ENCODE results near the gene C17orf107.
"Not testable (repeated sequence)": the region's sequence is repeated elsewhere in the genome, so short reads cannot be mapped to it uniquely, and the experiment has no call there.

C17orf107 gene

DNA sequence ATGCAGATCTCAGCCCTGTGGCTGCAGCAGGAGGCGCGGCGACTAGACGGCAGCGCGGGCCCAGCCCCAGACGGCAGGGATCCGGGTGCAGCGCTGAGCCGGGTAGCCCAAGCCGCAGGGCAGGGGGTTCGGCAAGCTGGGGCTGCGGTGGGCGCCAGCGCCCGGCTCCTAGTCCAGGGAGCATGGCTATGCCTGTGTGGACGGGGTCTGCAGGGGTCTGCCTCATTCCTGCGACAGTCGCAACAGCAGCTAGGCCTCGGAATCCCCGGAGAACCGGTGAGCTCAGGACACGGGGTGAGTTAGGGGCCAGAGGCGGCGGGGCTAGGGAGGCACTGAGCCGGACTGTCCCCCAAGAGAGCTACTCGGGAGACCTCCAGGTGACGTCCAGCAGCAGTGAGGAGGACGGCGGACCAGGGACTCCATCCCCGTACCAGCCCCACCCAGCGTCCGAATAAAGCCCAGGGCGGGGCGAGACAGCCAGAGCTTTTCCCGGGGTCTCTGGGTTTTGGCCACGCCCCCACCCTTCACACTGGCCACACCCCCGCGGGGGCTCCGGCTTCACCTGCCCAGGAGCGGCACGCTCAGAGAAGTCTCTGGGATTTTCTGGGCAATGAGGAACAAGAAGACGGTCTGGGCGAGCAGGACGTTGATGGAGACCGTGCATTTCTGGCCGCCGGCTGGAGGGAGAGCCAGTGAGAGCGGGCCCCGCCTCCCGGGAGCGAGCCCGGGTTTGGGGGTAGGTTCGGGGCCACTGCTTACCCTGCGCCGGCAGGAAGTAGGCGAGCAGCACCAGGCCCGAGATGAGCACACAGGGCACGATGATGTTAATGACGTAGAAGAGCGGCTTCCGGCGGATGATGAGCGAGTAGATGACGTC is 1.1 kb downstream of the C17orf107 start:
- DNase-seq (ENCODE audit: low read depth in 1 of 2, low spot score in 1 of 2), result peak; percentile 16 to 21

DNA sequence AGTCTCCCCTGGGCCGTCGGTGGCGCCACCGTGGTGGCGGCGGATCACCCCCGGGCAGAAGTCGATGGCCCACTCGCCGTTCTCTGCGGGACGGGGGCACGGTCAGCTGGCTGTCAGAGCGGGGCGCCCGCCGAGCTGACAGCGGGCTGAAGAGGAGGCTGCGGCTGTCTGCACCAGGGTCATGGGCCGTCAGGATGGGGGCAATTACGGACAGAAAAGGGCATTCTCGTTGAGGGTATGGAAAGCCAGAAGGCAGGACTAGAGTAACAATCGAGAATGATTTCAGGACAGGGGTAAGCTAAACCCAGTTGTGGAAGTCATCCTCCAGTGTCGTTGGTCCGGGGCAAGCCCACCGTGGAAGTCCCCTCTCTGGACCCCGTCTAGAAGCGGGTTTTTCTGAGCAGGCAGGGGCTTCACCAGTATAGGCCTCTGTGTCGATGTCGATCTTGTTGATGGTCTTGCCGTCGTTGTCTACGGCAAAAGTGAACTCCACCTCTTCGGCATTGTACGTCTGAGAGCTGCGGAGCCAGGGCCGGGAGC is 1.8 kb downstream of the C17orf107 start:
- DNase-seq (ENCODE audit: low read depth in 1 of 2, low spot score in 1 of 2), result no peak

DNA sequence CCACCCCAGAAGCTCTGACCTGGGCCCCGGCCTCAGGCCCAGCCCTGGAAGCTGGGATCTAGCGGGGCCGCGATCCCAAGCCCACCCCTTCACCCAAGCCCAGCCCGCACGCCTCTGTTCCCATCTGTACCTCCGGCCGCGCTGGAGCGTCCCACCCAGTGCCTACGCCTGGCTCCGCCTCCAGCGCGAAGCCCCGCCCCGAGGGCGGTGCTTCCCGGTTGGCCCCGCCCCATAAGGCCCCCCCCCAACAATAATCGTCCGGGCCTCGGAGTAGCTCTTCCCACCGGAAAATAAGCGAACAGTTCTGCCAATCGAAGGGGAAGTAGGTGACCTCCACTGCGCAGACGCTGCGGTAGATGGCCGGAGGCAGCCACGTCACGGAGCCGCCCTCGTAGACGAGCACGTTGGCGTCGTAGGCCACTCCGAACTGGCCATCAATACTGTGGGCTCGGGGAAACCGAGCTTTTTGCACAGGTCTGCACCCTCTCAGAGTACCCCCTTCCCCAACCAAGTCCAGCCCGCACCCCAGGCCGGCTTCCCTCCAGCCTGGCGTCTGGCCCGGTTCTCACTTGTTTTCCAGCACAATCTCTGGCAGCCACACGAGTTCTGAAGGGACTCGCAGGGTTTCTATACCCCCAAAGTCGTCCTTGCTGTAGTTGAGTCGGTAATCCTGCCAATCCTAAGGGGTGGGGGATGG is 2.5 kb downstream of the C17orf107 start:
- peak in 1 of 2 donors; percentile 17 for DNase-seq (ENCODE audit: low read depth in 1 of 2, low spot score in 1 of 2)

DNA sequence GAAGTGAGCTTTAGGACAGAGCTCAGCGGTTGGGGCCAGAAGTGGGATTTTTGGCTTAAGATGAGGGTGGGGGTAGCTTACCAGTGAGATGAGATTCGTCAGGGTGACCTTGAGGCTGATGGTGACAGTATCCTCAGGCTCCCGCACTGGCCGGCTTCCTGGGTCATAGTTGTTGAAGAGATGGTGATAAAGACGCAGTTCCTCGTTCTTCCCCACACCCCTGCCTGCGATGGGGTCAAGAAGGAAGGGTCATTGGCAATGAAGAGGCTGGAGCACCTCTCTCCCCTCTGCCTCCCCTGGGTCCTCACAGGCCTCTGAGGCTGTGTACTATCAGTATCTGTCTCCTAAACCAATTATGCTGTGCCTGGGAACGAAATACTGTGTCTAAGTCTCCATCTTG is 3.2 kb downstream of the C17orf107 start:
- no peak for DNase-seq (ENCODE audit: low read depth in 1 of 2, low spot score in 1 of 2)

DNA sequence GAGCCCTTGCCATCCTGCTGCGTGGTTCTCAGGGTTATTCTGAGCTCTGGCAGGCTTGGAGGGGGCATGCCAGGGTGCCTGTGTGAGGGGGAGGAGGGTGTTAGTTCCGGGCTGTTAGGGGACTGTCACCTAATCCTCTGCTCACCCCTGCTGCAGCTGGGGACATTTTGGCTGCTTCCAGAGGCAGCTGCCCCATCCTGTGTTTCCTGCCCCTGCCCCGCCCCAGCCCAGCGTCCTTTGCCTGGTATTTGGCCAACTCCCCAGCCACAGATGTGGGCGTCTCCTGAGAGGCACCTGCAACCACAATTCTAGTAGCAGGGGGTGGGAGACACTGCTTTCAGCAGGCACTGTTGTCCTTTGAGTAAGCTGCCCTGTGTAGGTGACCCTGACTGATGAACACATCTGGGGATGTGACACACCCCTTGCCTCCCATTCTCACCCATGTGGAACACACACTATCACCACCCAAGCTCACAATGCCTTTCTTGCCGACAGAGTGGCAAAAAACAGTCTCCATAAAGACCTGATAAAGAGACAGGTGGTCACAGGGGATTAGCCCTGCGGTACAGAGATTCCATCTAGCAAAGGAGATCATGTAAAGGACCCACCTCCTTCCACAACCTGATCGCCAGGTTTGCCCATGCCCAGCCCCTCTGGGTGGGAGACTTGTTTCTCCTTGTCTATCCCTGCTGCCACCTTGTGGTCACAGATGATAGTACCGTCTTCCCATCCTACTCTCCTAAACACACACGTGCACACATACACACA is 3.9 kb downstream of the C17orf107 start, which contains the start of gene CHRNE:
TSS of gene CHRNE (minus strand) at position 48 of the 768 bp plus-strand sequence. CDS start at position 13, 35 bp downstream.
- peak; percentile 31 to 35 for DNase-seq (ENCODE audit: low read depth in 1 of 2, low spot score in 1 of 2)

DNA sequence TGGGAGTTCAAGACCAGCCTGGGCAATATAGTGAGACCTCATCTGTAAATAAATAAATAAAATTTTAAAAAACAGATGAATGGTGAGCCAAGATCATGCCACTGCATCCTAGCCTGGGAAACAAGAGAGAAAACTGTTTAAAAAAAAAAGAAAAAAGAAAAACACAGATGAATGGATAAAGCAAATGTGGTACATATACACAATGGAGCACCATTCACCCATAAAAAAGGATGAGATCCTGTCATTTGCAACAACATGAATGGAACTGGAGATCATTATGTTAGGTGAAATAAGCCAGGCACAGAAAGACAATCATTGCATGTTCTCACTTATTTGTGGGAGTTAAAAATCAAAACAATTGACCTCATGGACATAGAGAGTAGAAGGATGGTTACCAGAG is 7.3 kb downstream of the C17orf107 start:
- not testable (repeated sequence) for DNase-seq (ENCODE audit: low read depth in 1 of 2, low spot score in 1 of 2)

DNA sequence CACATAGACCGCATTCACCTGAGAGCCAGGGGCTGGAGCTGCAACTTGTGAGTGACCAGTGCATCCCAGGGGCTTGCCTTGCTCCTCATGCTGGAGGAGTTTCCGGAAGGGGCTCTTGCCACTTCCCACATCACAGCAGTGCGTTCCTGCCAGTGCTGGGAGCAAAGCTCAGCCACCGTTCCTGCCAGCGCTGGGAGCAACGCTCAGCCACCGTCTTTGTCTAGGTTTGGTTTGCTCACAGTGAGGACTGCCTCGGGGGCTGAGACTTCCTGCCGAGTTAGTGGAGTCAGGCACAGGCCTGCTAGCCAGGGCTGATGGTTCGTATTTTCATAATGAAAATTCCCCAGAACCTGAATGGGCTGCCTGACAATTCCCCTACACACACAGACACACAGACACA is 9.0 kb downstream of the C17orf107 start:
- DNase-seq (ENCODE audit: low read depth in 1 of 2, low spot score in 1 of 2), result no peak

DNA sequence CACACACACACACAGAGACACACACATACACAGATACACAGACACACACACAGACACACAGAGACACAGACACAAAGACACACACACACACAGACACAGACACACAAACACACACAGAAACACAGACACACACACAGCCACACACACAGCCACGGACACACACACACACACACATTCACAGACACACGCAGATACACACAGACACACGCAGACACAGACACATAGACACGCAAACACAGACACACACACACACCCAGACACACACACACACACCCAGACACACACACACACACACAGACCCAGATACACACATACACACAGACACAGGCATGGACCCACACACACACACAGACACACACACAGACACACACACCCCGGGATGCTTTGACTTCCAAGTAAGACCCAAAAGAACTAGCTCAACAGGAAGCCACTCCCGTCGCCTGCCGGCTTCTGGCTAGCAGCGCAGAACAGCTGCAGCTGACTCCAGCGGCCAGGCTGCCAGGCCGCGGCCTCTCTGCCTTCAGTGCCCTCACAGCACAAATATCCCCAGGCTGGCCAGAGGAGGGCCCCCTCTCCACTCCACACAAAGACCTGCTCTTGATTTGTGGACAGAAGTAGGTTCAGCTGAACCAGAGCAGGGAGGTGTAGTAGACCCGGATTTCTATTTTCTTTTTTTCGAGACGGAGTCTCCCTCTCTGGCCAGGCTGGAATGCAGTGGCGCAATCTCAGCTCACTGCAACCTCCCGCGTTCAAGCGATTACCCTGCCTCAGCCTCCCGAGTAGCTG is 9.6 kb downstream of the C17orf107 start:
- DNase-seq (ENCODE audit: low read depth in 1 of 2, low spot score in 1 of 2), result peak; percentile 54 to 61

DNA sequence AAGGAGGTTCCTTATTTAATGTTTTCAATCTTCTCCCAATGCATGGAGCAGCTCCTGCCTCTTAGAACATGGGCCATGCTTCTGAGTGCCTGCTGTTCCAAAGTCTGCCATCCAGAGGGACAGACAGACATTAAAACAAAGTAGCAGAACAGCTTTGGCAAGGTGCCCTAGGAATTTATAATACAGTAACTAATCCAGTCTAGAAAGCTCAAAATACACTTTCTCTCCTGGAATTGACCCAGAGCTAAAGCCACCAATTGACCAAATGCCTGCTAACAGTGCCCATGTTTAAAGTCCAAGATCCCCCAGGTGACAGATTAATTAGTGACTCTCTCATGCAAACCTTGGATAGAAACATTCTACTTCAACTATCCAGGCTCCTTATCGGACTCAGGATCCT is 14.7 kb downstream of the C17orf107 start:
- no peak for DNase-seq (ENCODE audit: low read depth in 1 of 2, low spot score in 1 of 2)

DNA sequence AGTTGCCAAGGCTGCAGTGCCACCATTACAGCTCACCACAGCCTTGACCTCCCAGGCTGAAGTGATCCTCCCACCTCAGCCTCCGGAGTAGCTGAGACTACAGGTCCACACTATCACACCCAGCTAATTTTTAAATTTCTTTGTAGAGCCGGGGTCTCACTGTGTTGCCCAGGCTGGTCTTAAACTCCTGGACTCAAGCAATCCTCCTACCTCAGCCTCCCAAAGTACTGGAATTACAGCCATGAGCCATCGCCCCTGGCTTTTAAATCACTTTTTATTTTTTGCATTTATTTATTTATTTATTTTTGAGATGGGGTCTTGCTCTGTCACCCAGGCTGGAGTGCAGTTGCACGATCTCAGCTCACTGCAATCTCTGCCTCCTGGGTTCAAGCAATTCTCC is 15.2 kb downstream of the C17orf107 start:
- not testable (repeated sequence) for DNase-seq (ENCODE audit: low read depth in 1 of 2, low spot score in 1 of 2)

DNA sequence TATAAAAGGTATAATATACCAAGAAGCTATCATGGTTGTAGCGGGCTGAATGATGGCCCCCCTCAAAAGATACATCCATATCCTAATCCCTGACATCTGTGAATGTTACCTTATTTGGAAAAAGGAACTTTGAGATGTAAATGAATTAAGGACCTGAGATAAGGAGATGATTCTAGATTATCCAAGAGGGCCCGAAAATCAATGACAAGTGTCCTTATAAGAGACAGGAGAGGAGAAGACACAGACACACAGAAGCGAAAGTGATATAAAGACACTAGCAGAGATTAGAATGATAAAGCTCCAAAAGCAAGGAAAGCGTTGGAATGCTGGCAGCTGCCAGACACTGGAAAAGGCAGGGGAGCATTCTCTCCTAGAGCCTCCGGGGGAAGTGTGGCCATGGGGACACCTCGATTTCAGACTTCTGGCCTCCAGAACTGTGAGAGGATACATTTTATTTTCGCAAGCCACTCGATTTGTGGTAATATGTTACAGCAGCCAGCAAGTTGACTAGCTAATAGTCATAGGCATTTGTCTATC is 20.2 kb downstream of the C17orf107 start:
- DNase-seq (ENCODE audit: low read depth in 1 of 2, low spot score in 1 of 2), result no peak

DNA sequence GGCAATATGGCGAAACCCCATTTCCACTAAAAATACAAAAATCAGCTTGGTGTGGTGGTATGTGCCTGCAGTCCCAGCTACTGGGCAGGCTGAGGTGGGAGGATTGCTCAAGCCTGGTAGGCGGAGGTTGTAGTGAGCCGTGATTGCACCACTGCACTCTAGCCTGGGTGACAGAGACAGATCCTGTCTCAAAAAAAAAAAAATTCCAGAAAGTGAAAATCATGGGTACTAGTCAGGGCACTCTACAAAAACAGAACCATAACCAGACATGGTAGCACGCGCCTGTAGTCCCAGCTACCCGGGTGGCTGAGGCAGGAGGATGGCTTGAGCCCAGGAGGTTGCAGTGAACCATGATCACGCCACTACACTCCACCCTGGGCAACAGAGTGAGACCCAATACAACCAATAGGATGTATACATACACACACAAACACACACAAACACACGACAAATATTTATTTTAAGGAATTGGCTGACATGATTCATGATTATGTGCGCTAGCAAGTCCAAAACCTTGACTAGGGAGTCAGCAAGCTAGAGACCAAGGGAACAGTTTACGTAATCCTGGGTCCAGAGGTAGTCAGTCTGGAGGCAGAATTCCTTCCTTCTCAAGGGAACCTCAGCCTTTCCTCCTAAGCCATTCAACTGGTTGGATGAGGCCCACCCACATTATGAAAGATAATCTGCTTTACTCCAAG is 21.2 kb downstream of the C17orf107 start:
- DNase-seq (ENCODE audit: low read depth in 1 of 2, low spot score in 1 of 2), result no peak

DNA sequence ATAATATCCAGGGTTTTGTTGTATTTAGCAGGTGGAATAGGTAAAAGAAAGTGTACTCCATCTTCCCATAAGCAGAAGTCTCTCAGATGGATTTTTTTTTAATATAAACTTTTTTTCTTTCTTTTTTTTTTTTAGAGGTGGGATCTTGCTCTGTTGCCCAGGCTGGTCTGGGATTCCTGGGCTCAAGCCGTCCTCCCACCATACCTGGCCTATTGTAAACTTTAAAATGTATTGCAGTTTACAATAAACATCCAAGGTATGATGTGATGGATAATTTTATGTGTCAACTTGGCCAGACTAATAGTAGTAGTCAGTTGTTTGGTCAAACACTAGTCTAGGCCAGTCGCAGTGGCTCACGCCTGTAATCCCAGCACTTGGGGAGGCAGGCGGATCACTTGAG is 22.0 kb downstream of the C17orf107 start:
- no peak for DNase-seq (ENCODE audit: low read depth in 1 of 2, low spot score in 1 of 2)

DNA sequence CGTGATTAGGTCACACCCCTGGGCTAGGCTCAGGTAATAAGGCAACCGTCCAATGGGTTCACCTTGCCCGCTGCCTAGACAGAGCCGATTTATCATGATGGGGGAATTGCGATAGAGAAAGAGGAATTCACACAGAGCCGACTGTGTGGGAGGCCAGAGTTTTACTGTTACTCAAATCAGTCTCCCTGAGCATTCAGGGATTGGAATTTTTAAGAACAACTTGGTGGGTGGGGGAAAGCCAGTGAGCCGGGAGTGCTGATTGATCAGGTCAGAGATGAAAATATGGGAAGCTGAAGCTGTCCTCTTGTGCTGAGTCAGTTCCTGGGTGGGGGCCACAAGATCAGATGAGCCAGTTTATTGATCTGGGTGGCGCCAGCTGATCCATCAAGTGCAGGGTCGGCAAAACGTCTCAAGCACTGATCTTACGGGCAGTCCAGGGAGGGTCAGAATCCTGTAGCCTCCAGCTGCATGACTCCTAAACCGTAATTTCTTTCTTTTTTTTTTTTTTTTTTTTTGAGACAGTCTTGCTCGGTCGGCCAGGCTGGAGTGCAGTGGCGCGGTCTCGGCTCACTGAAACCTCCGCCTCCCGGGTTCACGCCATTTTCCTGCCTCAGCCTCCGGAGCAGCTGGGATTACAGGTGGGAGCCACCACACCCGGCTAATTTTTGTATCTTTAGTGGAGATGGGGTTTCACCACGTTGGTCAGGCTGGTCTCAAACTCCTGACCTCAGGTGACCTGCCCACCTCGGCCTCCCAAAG is 27.4 kb downstream of the C17orf107 start:
- not testable (repeated sequence) for DNase-seq (ENCODE audit: low read depth in 1 of 2, low spot score in 1 of 2)

DNA sequence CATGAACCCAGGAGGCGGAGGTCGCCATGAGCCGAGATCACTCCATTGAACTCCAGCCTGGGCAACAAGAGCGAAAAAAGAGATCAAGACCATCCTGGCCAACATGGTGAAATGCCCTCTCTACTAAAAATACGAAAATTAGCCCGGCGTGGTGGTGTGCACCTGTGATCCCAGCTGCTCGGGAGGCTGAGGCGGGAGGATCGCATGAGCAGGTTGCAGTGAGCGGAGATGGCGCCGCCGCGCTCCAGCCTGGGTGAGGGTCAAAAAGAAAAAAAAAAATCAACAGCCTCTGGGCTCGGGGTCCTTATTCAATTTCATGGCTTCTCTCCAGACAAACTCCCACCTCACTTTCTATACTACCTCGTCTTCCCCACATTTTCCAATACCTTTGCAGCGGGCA is 29.5 kb downstream of the C17orf107 start:
- no peak for DNase-seq (ENCODE audit: low read depth in 1 of 2, low spot score in 1 of 2)

DNA sequence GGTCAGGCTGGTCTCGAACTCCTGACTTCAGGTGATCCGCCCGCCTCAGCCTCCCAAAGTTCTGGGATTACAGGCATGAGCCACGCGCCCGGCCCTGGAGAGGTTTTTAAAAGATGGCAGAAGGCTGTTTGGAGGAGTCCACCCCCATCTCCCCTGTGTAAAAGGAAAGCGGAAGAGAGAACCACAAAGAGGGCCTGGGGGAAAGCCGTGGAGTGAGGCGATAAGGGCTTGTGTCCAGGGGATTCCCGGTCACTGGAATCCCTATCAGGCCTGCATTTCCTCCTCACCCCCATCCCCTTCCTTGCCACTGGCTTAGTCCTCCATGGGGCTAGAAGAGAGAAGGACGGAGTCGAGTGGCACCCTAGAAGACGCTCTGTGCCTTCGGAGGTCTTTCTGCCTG is 32.6 kb downstream of the C17orf107 start, which contains the start of gene GP1BA:
TSS of gene GP1BA (plus strand) at position 315 of the 400 bp plus-strand sequence. CDS start 328 bp downstream, outside the sequence.
- no peak for DNase-seq (ENCODE audit: low read depth in 1 of 2, low spot score in 1 of 2)

DNA sequence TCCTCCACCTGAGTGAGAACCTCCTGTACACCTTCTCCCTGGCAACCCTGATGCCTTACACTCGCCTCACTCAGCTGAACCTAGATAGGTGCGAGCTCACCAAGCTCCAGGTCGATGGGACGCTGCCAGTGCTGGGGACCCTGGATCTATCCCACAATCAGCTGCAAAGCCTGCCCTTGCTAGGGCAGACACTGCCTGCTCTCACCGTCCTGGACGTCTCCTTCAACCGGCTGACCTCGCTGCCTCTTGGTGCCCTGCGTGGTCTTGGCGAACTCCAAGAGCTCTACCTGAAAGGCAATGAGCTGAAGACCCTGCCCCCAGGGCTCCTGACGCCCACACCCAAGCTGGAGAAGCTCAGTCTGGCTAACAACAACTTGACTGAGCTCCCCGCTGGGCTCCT is 33.4 kb downstream of the C17orf107 start:
- no peak for DNase-seq (ENCODE audit: low read depth in 1 of 2, low spot score in 1 of 2)

DNA sequence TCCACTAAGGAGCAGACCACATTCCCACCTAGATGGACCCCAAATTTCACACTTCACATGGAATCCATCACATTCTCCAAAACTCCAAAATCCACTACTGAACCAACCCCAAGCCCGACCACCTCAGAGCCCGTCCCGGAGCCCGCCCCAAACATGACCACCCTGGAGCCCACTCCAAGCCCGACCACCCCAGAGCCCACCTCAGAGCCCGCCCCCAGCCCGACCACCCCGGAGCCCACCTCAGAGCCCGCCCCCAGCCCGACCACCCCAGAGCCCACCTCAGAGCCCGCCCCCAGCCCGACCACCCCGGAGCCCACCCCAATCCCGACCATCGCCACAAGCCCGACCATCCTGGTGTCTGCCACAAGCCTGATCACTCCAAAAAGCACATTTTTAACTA is 34.3 kb downstream of the C17orf107 start:
- DNase-seq (ENCODE audit: low read depth in 1 of 2, low spot score in 1 of 2), result no peak
